Glutamatergic neuron (in vitro differentiated cells): Measurements from ENCODE around the gene PTPRJ. TPM values are rescaled to one million over a fixed set of nuclear protein-coding genes. Genes with fewer than 3 reads are reported as not detected.

Experiments
- DNase-seq: peaks from one replicate; pipeline ENCODE4 v3.0.0; 2022
- H3K27ac Mint-ChIP-seq: one replicate; pipeline ENCODE4 v1.8.0; 2020; ENCODE audit warnings: mild to moderate bottlenecking, mixed read lengths, inconsistent platforms; ENCODE audit not compliant: unreplicated experiment
- H3K27me3 Mint-ChIP-seq: one replicate; pipeline ENCODE4 v1.8.0; 2020; ENCODE audit warnings: mild to moderate bottlenecking, moderate library complexity, mixed read lengths, inconsistent platforms; ENCODE audit not compliant: unreplicated experiment
- H3K36me3 Mint-ChIP-seq: one replicate; pipeline ENCODE4 v1.8.0; 2020; ENCODE audit warnings: mild to moderate bottlenecking, mixed read lengths, inconsistent platforms; ENCODE audit not compliant: unreplicated experiment
- H3K4me1 Mint-ChIP-seq: one replicate; pipeline ENCODE4 v1.8.0; 2020; ENCODE audit warnings: mild to moderate bottlenecking, low read depth, mixed read lengths, inconsistent platforms; ENCODE audit not compliant: unreplicated experiment
- H3K4me3 Mint-ChIP-seq: one replicate; pipeline ENCODE4 v1.8.0; 2020; ENCODE audit warnings: mild to moderate bottlenecking, mixed read lengths, inconsistent platforms; ENCODE audit not compliant: unreplicated experiment
- H3K9me3 Mint-ChIP-seq: one replicate; pipeline ENCODE4 v1.8.0; 2020; ENCODE audit warnings: mild to moderate bottlenecking, moderate library complexity, mixed read lengths, inconsistent platforms; ENCODE audit not compliant: unreplicated experiment
- CTCF ChIP-seq: fragments of 200-600 bp; sonication (generic); IDR thresholded peaks from one replicate; pipeline ENCODE4 v1.5.0; 2021; ENCODE audit not compliant: partially characterized antibody, unreplicated experiment
- total RNA-seq: library from RNA; stranded (reverse); fragmentation: NEBNext Ultra II Directional; extraction: Animal tissue kit (Norgen Biotek cat#: 25700); gene quantifications from one replicate; pipeline ENCODE4 v1.2.1, GENCODE V29; 2021; ENCODE audit not compliant: unreplicated experiment

Gene PTPRJ
- total RNA-seq, 1 donor from 2014 or later, result 2.4 TPM

- Mint-ChIP-seq H3K36me3 (no peaks in the 10 kb centered on the region), H3K4me3 (no peak overlapping the region)
Observed at GRCh38 chr11:47986742-47987141, 6.4 kb downstream of the PTPRJ start.

GRCh38 chr11:47987310-47987709 is 7.0 kb downstream of the PTPRJ start:
- Mint-ChIP-seq H3K27ac (no peak overlapping the region), H3K36me3 (no peaks in the 10 kb centered on the region), H3K27me3 (peaks cover 3% of the 10 kb centered on the region), H3K9me3 (peaks cover 3% of the 10 kb centered on the region), H3K4me3 (no peak overlapping the region), H3K4me1 (no peaks in the 10 kb centered on the region)
- TF ChIP-seq CTCF, result no peak
- no peak for DNase-seq

More at GRCh38 chr11:47986742-47987141, 6.4 kb downstream of the PTPRJ start:
- no peak for TF ChIP-seq CTCF
- H3K27ac Mint-ChIP-seq, result no peak overlapping the region
- DNase-seq, result no peak
- no peaks in the 10 kb centered on the region for H3K4me1 Mint-ChIP-seq
- peaks cover 3% of the 10 kb centered on the region for H3K9me3 Mint-ChIP-seq
- peaks cover 5% of the 10 kb centered on the region for H3K27me3 Mint-ChIP-seq

- H3K4me3 Mint-ChIP-seq, result no peak overlapping the region
- H3K36me3 Mint-ChIP-seq, result no peaks in the 10 kb centered on the region
- peaks cover 3% of the 10 kb centered on the region for H3K9me3 Mint-ChIP-seq
- H3K4me1 Mint-ChIP-seq, result no peaks in the 10 kb centered on the region
- no peak for DNase-seq
- no peak overlapping the region for H3K27ac Mint-ChIP-seq
- H3K27me3 Mint-ChIP-seq, result peaks cover 2% of the 10 kb centered on the region
- no peak for TF ChIP-seq CTCF
Observed at GRCh38 chr11:47987781-47988180, 7.4 kb downstream of the PTPRJ start.

GRCh38 chr11:47989779-47990178 is 9.4 kb downstream of the PTPRJ start:
- H3K36me3 Mint-ChIP-seq, result no peaks in the 10 kb centered on the region
- H3K4me1 Mint-ChIP-seq, result no peaks in the 10 kb centered on the region
- H3K4me3 Mint-ChIP-seq, result no peak overlapping the region
- H3K9me3 Mint-ChIP-seq, result peaks cover 3% of the 10 kb centered on the region
- H3K27me3 Mint-ChIP-seq, result peaks cover 2% of the 10 kb centered on the region
- no peak overlapping the region for H3K27ac Mint-ChIP-seq
- no peak for TF ChIP-seq CTCF
- DNase-seq, result no peak

- H3K27ac Mint-ChIP-seq, result no peak overlapping the region
- peaks cover 4% of the 10 kb centered on the region for H3K27me3 Mint-ChIP-seq
- no peak for DNase-seq
- H3K4me3 Mint-ChIP-seq, result no peak overlapping the region
- H3K9me3 Mint-ChIP-seq, result peaks cover 2% of the 10 kb centered on the region
- TF ChIP-seq CTCF, result no peak
- no peaks in the 10 kb centered on the region for H3K4me1 Mint-ChIP-seq
- H3K36me3 Mint-ChIP-seq, result no peaks in the 10 kb centered on the region
Observed at GRCh38 chr11:47991266-47991830, 11.0 kb downstream of the PTPRJ start.
